Endodermal cell (in vitro differentiated cells): ENCODE results near the gene STK32B. TPM values are rescaled to one million over a fixed set of nuclear protein-coding genes. Genes with fewer than 3 reads are reported as not detected.

ENCODE experiments used
- DNase-seq: peaks from one replicate; pipeline ENCODE4 v3.0.0-alpha.2; 2017
- H3K27ac ChIP-seq: 2 replicates; pipeline ENCODE4 v1.5.1; 2013; ENCODE audit warnings: mild to moderate bottlenecking, low read depth, low read length, moderate library complexity
- H3K27me3 ChIP-seq: 2 replicates; pipeline ENCODE4 v1.6.1; 2013; ENCODE audit warnings: mild to moderate bottlenecking, low read length, moderate library complexity; ENCODE audit not compliant: insufficient read depth, control insufficient read depth, poor library complexity, severe bottlenecking
- H3K36me3 ChIP-seq: 2 replicates; pipeline ENCODE4 v1.7.0; 2013; ENCODE audit warnings: mild to moderate bottlenecking, low read length, moderate library complexity; ENCODE audit not compliant: control insufficient read depth, insufficient read depth
- H3K4me1 ChIP-seq: one replicate; pipeline ENCODE4 v1.7.0; 2013; ENCODE audit warnings: low read length; ENCODE audit not compliant: control insufficient read depth, insufficient read depth
- H3K4me3 ChIP-seq: 2 replicates; pipeline ENCODE4 v1.5.1; 2013; ENCODE audit warnings: mild to moderate bottlenecking, low read length, moderate library complexity
- H3K9ac ChIP-seq: 2 replicates; pipeline ENCODE4 v1.6.1; 2013; ENCODE audit warnings: mild to moderate bottlenecking, low read length, moderate library complexity; ENCODE audit not compliant: poor library complexity, severe bottlenecking; ENCODE audit errors: extremely low read depth
- H3K9me3 ChIP-seq: 2 replicates; pipeline ENCODE4 v1.6.1; 2013; ENCODE audit warnings: mild to moderate bottlenecking, low read length, moderate library complexity; ENCODE audit not compliant: control insufficient read depth
- H3K27ac Mint-ChIP-seq: 2 replicates; pipeline ENCODE4 v1.8.0; 2020; ENCODE audit warnings: mixed read lengths
- H3K27me3 Mint-ChIP-seq: 2 replicates; pipeline ENCODE4 v1.8.0; 2021; ENCODE audit warnings: mild to moderate bottlenecking, mixed read lengths; ENCODE audit not compliant: insufficient read depth
- H3K36me3 Mint-ChIP-seq: 2 replicates; pipeline ENCODE4 v1.8.0; 2020; ENCODE audit warnings: low read depth, mixed read lengths
- H3K4me1 Mint-ChIP-seq: 2 replicates; pipeline ENCODE4 v1.8.0; 2020; ENCODE audit warnings: mixed read lengths
- H3K4me3 Mint-ChIP-seq: 2 replicates; pipeline ENCODE4 v1.8.0; 2020; ENCODE audit warnings: mild to moderate bottlenecking, moderate library complexity, mixed read lengths
- H3K9me3 Mint-ChIP-seq: 2 replicates; pipeline ENCODE4 v1.8.0; 2020; ENCODE audit warnings: mild to moderate bottlenecking, mixed read lengths
- CTCF ChIP-seq: fragments of 200-600 bp; sonication (generic); conservative IDR thresholded peaks from 2 replicates; pipeline ENCODE4 v1.5.0; 2021; ENCODE audit warnings: antibody characterized with exemption, mild to moderate bottlenecking
- WGBS, 2 experiments: methylation state at CpG; one replicate each; pipeline versions ENCODE4 v1.1.5 to v1.1.7; 2013; ENCODE audit warnings: missing lambda C conversion rate in 2 of 2, mixed read lengths in 1 of 2; ENCODE audit not compliant: insufficient coverage in 1 of 2, insufficient read length in 1 of 2; 5-methylcytosine and 5-hydroxymethylcytosine counted together
- total RNA-seq, 2 donors: library from RNA; stranded (reverse); fragmentation: NEBNext Ultra II Directional in 1 of 2; extraction: Animal tissue kit (Norgen Biotek cat#: 25700) in 1 of 2; gene quantifications; 2 replicates in 1 of 2; 3 replicates in 1 of 2; pipeline ENCODE4 v1.2.1, GENCODE V29; 2021

Gene STK32B
- total RNA-seq, 2 donors from 2014 or later = 1.4 to 1.5 TPM

- peaks cover 3% of the 10 kb centered on the region for H3K4me1 Mint-ChIP-seq
- WGBS, 2 experiments = 96 to 100% methylated on average over 1 of the region's 1 CpG
- Histone ChIP-seq H3K27ac (no peak overlapping the region), H3K27me3 (no peaks in the 10 kb centered on the region), H3K4me3 (no peak overlapping the region), H3K4me1 (no peaks in the 10 kb centered on the region), H3K9ac (no peak overlapping the region), H3K9me3 (no peaks in the 10 kb centered on the region), H3K36me3 (no peaks in the 10 kb centered on the region)
- no peak overlapping the region for H3K4me3 Mint-ChIP-seq
- peaks cover 2% of the 10 kb centered on the region for H3K27me3 Mint-ChIP-seq
- no peak overlapping the region for H3K27ac Mint-ChIP-seq
- no peak for DNase-seq
- H3K36me3 Mint-ChIP-seq = no peaks in the 10 kb centered on the region
- no peaks in the 10 kb centered on the region for H3K9me3 Mint-ChIP-seq
- no peak for TF ChIP-seq CTCF
Observed at GRCh38 chr4:5114950-5115349, 63.7 kb downstream of the STK32B start.

GRCh38 chr4:5118091-5118786 is 67.0 kb downstream of the STK32B start:
- no peak overlapping the region for H3K4me3 Mint-ChIP-seq
- Histone ChIP-seq H3K27ac (no peak overlapping the region), H3K27me3 (no peaks in the 10 kb centered on the region), H3K36me3 (no peaks in the 10 kb centered on the region), H3K9me3 (peaks cover 5% of the 10 kb centered on the region), H3K4me3 (no peak overlapping the region), H3K9ac (no peak overlapping the region), H3K4me1 (no peaks in the 10 kb centered on the region)
- no peaks in the 10 kb centered on the region for H3K36me3 Mint-ChIP-seq
- H3K9me3 Mint-ChIP-seq = no peaks in the 10 kb centered on the region
- peaks cover 2% of the 10 kb centered on the region for H3K27me3 Mint-ChIP-seq
- 90 to 92% methylated on average over 5 to 6 of the region's 6 CpGs for WGBS, 2 experiments
- DNase-seq = no peak
- peak overlapping the region; percentile 27 for H3K27ac Mint-ChIP-seq
- peaks cover 3% of the 10 kb centered on the region for H3K4me1 Mint-ChIP-seq
- no peak for TF ChIP-seq CTCF

- Histone ChIP-seq H3K9me3 (peaks cover 5% of the 10 kb centered on the region), H3K27ac (no peak overlapping the region), H3K27me3 (no peaks in the 10 kb centered on the region), H3K9ac (no peak overlapping the region), H3K4me1 (no peaks in the 10 kb centered on the region), H3K4me3 (no peak overlapping the region), H3K36me3 (no peaks in the 10 kb centered on the region)
- peaks cover 3% of the 10 kb centered on the region for H3K4me1 Mint-ChIP-seq
- DNase-seq = no peak
- no peak overlapping the region for H3K4me3 Mint-ChIP-seq
- no peaks in the 10 kb centered on the region for H3K36me3 Mint-ChIP-seq
- no peak overlapping the region for H3K27ac Mint-ChIP-seq
- no peak for TF ChIP-seq CTCF
- H3K9me3 Mint-ChIP-seq = no peaks in the 10 kb centered on the region
- H3K27me3 Mint-ChIP-seq = peaks cover 4% of the 10 kb centered on the region
- 73 to 89% methylated on average over 6 to 11 of the region's 11 CpGs for WGBS, 2 experiments
Observed at GRCh38 chr4:5118994-5119835, 67.9 kb downstream of the STK32B start.
